H9 (cell line): ENCODE data around the gene SERPINH1. TPM values are rescaled to one million over a fixed set of nuclear protein-coding genes. Genes with fewer than 3 reads are reported as not detected.

ENCODE experiments used
- DNase-seq: peaks from one replicate; pipeline ENCODE4 v3.0.0-alpha.2; 2017
- H2AFZ ChIP-seq: one replicate; pipeline ENCODE4 v1.6.1; 2013; ENCODE audit warnings: mild to moderate bottlenecking, low read length, control low read depth, moderate library complexity
- H2AK5ac ChIP-seq: 2 replicates; pipeline ENCODE4 v1.6.1; 2013; ENCODE audit warnings: low read length, control low read depth, mixed read lengths; ENCODE audit not compliant: insufficient read length
- H2BK120ac ChIP-seq: one replicate; pipeline ENCODE4 v1.6.1; 2013; ENCODE audit warnings: low read depth, mild to moderate bottlenecking, low read length, control low read depth, inconsistent platforms; ENCODE audit not compliant: poor library complexity, severe bottlenecking
- H2BK12ac ChIP-seq: 2 replicates; pipeline ENCODE4 v1.6.1; 2013; ENCODE audit warnings: low read length, control low read depth, mixed read lengths, low read depth; ENCODE audit not compliant: insufficient read length
- H2BK15ac ChIP-seq: 2 replicates; pipeline ENCODE4 v1.6.1; 2013; ENCODE audit warnings: low read depth, low read length, control low read depth
- H2BK20ac ChIP-seq: one replicate; pipeline ENCODE4 v1.6.1; 2013; ENCODE audit warnings: low read depth, mild to moderate bottlenecking, low read length, control low read depth, inconsistent platforms; ENCODE audit not compliant: poor library complexity, severe bottlenecking
- H2BK5ac ChIP-seq: 2 replicates; pipeline ENCODE4 v1.6.1; 2013; ENCODE audit warnings: low read length, control low read depth, mixed read lengths; ENCODE audit not compliant: insufficient read length
- H3K14ac ChIP-seq: 2 replicates; pipeline ENCODE4 v1.6.1; 2013; ENCODE audit warnings: low read length, control low read depth; ENCODE audit not compliant: insufficient read depth
- H3K18ac ChIP-seq: 2 replicates; pipeline ENCODE4 v1.6.1; 2013; ENCODE audit warnings: low read depth, mild to moderate bottlenecking, mixed read lengths, low read length, control low read depth; ENCODE audit not compliant: insufficient read length
- H3K23ac ChIP-seq: 2 replicates; pipeline ENCODE4 v1.6.1; 2013; ENCODE audit warnings: low read length, control low read depth, mixed read lengths, low read depth; ENCODE audit not compliant: insufficient read length
- H3K23me2 ChIP-seq: 2 replicates; pipeline ENCODE4 v1.6.1; 2013; ENCODE audit warnings: low read depth, mild to moderate bottlenecking, mixed read lengths, low read length, control low read depth; ENCODE audit not compliant: insufficient read length, poor library complexity, severe bottlenecking
- H3K27ac ChIP-seq: 2 replicates; pipeline ENCODE4 v1.5.1; 2013; ENCODE audit warnings: low read length, control low read depth, mixed read lengths, low read depth; ENCODE audit not compliant: insufficient read length
- H3K27me3 ChIP-seq: 2 replicates; pipeline ENCODE4 v1.6.1; 2013; ENCODE audit warnings: low read length, control low read depth, inconsistent platforms; ENCODE audit not compliant: insufficient read depth
- H3K4ac ChIP-seq: 2 replicates; pipeline ENCODE4 v1.6.1; 2013; ENCODE audit warnings: low read depth, mild to moderate bottlenecking, control low read depth, inconsistent platforms, low read length, moderate library complexity
- H3K4me1 ChIP-seq: 2 replicates; pipeline ENCODE4 v1.6.1; 2013; ENCODE audit warnings: low read length, control low read depth, inconsistent platforms; ENCODE audit not compliant: insufficient read depth
- H3K4me2 ChIP-seq: 2 replicates; pipeline ENCODE4 v1.6.1; 2013; ENCODE audit warnings: low read length, control low read depth, mixed read lengths; ENCODE audit not compliant: insufficient read length, insufficient read depth
- H3K56ac ChIP-seq: 2 replicates; pipeline ENCODE4 v1.6.1; 2013; ENCODE audit warnings: low read depth, mild to moderate bottlenecking, mixed read lengths, low read length, control low read depth; ENCODE audit not compliant: insufficient read length
- H3K79me1 ChIP-seq: 2 replicates; pipeline ENCODE4 v1.6.1; 2013; ENCODE audit warnings: low read depth, mild to moderate bottlenecking, moderate library complexity, low read length, control low read depth, inconsistent platforms; ENCODE audit not compliant: insufficient read depth, poor library complexity, severe bottlenecking
- H3K79me2 ChIP-seq: 2 replicates; pipeline ENCODE4 v1.6.1; 2013; ENCODE audit warnings: low read length, control low read depth, inconsistent platforms; ENCODE audit not compliant: insufficient read depth
- H3K9ac ChIP-seq: 2 replicates; pipeline ENCODE4 v1.6.1; 2013; ENCODE audit warnings: low read length, control low read depth, mixed read lengths; ENCODE audit not compliant: insufficient read length; ENCODE audit errors: extremely low read depth
- H3K9me3 ChIP-seq: one replicate; pipeline ENCODE4 v1.6.1; 2013; ENCODE audit warnings: low read depth, low read length, inconsistent platforms; ENCODE audit not compliant: control insufficient read depth
- H3T11ph ChIP-seq: one replicate; pipeline ENCODE4 v1.6.1; 2013; ENCODE audit warnings: mild to moderate bottlenecking, low read length, control low read depth, inconsistent platforms
- H4K20me1 ChIP-seq: one replicate; pipeline ENCODE4 v1.6.1; 2013; ENCODE audit not compliant: control insufficient read depth, insufficient read length, insufficient read depth
- H4K5ac ChIP-seq: 2 replicates; pipeline ENCODE4 v1.6.1; 2013; ENCODE audit warnings: low read depth, mild to moderate bottlenecking, mixed read lengths, low read length, control low read depth; ENCODE audit not compliant: insufficient read length
- H4K8ac ChIP-seq: replicated peaks from 2 replicates; pipeline ENCODE4 v1.6.1; 2013; ENCODE audit warnings: low read length, control low read depth, mixed read lengths, low read depth; ENCODE audit not compliant: insufficient read length
- H4K91ac ChIP-seq: 2 replicates; pipeline ENCODE4 v1.6.1; 2013; ENCODE audit warnings: low read depth, mild to moderate bottlenecking, moderate library complexity, mixed read lengths, low read length, control low read depth; ENCODE audit not compliant: insufficient read length
- H3K27ac Mint-ChIP-seq, 3 experiments: 2 replicates in 2 of 3; 3 replicates in 1 of 3; pipeline ENCODE4 v1.8.0; 2020 to 2021; ENCODE audit warnings: mixed read lengths in 3 of 3, mild to moderate bottlenecking in 1 of 3, moderate library complexity in 1 of 3
- H3K27me3 Mint-ChIP-seq: 2 replicates; pipeline ENCODE4 v1.8.0; 2021; ENCODE audit warnings: low read depth, mild to moderate bottlenecking, moderate library complexity, mixed read lengths
- H3K36me3 Mint-ChIP-seq, 3 experiments: 2 replicates in 2 of 3; 3 replicates in 1 of 3; pipeline ENCODE4 v1.8.0; 2020 to 2021; ENCODE audit warnings: low read depth in 3 of 3, mixed read lengths in 3 of 3; ENCODE audit not compliant: insufficient read depth in 1 of 3
- H3K4me1 Mint-ChIP-seq, 2 experiments: 2 replicates each; pipeline ENCODE4 v1.8.0; 2020; ENCODE audit warnings: mixed read lengths in 2 of 2
- H3K4me3 Mint-ChIP-seq, 2 experiments: 2 replicates in 1 of 2; 3 replicates in 1 of 2; pipeline ENCODE4 v1.8.0; 2020 to 2021; ENCODE audit warnings: mild to moderate bottlenecking in 2 of 2, mixed read lengths in 2 of 2, moderate library complexity in 1 of 2
- H3K9me3 Mint-ChIP-seq, 2 experiments: 2 replicates in 1 of 2; 3 replicates in 1 of 2; pipeline ENCODE4 v1.8.0; 2020; ENCODE audit warnings: mild to moderate bottlenecking in 2 of 2, mixed read lengths in 2 of 2, moderate library complexity in 1 of 2
- WGBS: extraction: QIAGEN DNeasy Blood & Tissue Kit; methylation state at CpG from one replicate; pipeline ENCODE4 v1.1.7; 2013; ENCODE audit warnings: missing lambda C conversion rate, low lambda C conversion rate, mixed read lengths; ENCODE audit not compliant: insufficient read length; ENCODE audit errors: extremely low coverage; 5-methylcytosine and 5-hydroxymethylcytosine counted together
- total RNA-seq: library from RNA; stranded (reverse); gene quantifications from 2 replicates; pipeline ENCODE4 v1.2.1, GENCODE V29; 2021
- TF ChIP-seq, protein P1 (sequence below): fragments of 200-600 bp; sonication (generic); conservative IDR thresholded peaks from 3 replicates; pipeline ENCODE4 v1.8.0; 2021; ENCODE audit warnings: antibody characterized with exemption, mild to moderate bottlenecking

Gene SERPINH1
- total RNA-seq, 1 experiment from 2014 or later, result 253 TPM

DNA sequence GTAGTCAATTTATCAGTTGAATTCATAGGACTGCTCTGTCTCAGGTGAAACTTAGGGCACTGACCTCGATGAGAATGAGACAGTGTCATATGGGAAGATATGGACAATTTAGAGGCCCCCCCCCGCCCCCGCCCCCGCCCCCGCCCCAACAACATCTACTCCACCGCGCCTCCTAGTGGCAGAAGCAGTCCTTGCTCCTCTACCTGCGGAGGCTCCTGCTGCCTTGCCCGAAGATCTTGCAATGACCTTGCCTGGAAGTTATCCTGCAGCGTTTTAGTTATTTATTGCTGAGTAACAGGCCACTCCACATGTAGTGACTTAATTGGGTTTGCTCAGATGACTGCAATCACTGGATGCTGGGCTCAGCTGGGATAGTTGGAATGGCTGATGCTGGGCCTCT, 15.2 kb downstream of the SERPINH1 start:
- Histone ChIP-seq H2BK120ac (no peak overlapping the region), H3K14ac (no peak overlapping the region), H3K23me2 (no peaks in the 10 kb centered on the region), H4K5ac (no peak overlapping the region), H2BK20ac (no peak overlapping the region), H3K4me2 (no peak overlapping the region), H3K4me1 (no peaks in the 10 kb centered on the region), H3T11ph (no peak overlapping the region), H2BK12ac (no peak overlapping the region), H2BK15ac (no peak overlapping the region), H3K79me2 (no peaks in the 10 kb centered on the region), H2AK5ac (no peak overlapping the region), H2BK5ac (no peak overlapping the region), H4K91ac (no peak overlapping the region), H3K79me1 (no peaks in the 10 kb centered on the region), H4K8ac (no peak overlapping the region), H3K9ac (no peak overlapping the region), H3K4ac (no peak overlapping the region), H3K56ac (no peak overlapping the region), H3K9me3 (no peaks in the 10 kb centered on the region), H2AFZ (no peak overlapping the region), H4K20me1 (no peaks in the 10 kb centered on the region), H3K27ac (no peak overlapping the region), H3K18ac (no peak overlapping the region), H3K23ac (no peak overlapping the region), H3K27me3 (no peaks in the 10 kb centered on the region)
- Mint-ChIP-seq H3K27ac (no peak overlapping the region; a peak in 1 of 7 replicates), H3K9me3 (no peaks in the 10 kb centered on the region), H3K27me3 (peaks cover 11% of the 10 kb centered on the region), H3K4me1 (peaks cover 13% of the 10 kb centered on the region in 2 experiments), H3K36me3 (peaks cover 9 to 27% (median 20%) of the 10 kb centered on the region in 3 experiments), H3K4me3 (no peak overlapping the region)
- no CpG with 5 or more reads among the region's 10 CpGs for WGBS
- TF ChIP-seq, protein P1, sequence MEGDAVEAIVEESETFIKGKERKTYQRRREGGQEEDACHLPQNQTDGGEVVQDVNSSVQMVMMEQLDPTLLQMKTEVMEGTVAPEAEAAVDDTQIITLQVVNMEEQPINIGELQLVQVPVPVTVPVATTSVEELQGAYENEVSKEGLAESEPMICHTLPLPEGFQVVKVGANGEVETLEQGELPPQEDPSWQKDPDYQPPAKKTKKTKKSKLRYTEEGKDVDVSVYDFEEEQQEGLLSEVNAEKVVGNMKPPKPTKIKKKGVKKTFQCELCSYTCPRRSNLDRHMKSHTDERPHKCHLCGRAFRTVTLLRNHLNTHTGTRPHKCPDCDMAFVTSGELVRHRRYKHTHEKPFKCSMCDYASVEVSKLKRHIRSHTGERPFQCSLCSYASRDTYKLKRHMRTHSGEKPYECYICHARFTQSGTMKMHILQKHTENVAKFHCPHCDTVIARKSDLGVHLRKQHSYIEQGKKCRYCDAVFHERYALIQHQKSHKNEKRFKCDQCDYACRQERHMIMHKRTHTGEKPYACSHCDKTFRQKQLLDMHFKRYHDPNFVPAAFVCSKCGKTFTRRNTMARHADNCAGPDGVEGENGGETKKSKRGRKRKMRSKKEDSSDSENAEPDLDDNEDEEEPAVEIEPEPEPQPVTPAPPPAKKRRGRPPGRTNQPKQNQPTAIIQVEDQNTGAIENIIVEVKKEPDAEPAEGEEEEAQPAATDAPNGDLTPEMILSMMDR, result peak; percentile 68
- DNase-seq, result peak; percentile 56
